Body of pancreas (tissue), 4 donors: ENCODE data around the gene RNF169.

Experiments
- POLR2A ChIP-seq, 3 donors: fragments of 450-650 bp; IDR thresholded peaks; one replicate each; pipeline ENCODE4 v1.6.1; 2016; ENCODE audit warnings: antibody characterized with exemption in 3 of 3, mild to moderate bottlenecking in 2 of 3
- TF ChIP-seq, protein P1 (sequence below), 7 experiments: fragments of 450-650 bp in 4 of 7; fragments of 200-600 bp in 3 of 7; sonication (generic) in 3 of 7; IDR thresholded peaks; one replicate each; pipeline ENCODE4 v1.5.1; 2016 to 2019; ENCODE audit warnings: antibody characterized with exemption in 7 of 7

DNA sequence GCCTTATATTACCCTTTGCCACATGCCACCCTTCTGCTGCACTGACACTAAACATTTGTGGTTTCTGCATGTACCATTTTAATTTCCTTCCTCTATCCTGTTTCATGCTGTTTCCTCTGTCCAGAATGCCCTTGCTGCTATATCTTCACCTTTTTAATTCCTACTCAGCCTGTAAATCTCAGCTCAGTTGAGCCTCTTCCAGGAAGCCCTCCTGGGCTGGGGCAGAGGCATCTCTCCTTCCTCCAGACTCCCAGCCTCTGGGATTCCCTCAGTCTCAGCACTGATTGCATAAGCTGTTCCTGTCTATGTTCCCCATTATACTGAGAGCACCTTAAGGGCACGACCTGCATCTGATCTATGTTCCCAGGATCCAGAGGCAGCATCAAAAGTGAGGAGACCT, 98.7 kb downstream of the RNF169 start:
- TF ChIP-seq, protein P1, sequence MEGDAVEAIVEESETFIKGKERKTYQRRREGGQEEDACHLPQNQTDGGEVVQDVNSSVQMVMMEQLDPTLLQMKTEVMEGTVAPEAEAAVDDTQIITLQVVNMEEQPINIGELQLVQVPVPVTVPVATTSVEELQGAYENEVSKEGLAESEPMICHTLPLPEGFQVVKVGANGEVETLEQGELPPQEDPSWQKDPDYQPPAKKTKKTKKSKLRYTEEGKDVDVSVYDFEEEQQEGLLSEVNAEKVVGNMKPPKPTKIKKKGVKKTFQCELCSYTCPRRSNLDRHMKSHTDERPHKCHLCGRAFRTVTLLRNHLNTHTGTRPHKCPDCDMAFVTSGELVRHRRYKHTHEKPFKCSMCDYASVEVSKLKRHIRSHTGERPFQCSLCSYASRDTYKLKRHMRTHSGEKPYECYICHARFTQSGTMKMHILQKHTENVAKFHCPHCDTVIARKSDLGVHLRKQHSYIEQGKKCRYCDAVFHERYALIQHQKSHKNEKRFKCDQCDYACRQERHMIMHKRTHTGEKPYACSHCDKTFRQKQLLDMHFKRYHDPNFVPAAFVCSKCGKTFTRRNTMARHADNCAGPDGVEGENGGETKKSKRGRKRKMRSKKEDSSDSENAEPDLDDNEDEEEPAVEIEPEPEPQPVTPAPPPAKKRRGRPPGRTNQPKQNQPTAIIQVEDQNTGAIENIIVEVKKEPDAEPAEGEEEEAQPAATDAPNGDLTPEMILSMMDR (IDR thresholded peaks at IDR 0.05) = no peak
- TF ChIP-seq POLR2A (IDR thresholded peaks at IDR 0.05) = no peak
